Measurements from ENCODE around the gene CGNL1.

DNA sequence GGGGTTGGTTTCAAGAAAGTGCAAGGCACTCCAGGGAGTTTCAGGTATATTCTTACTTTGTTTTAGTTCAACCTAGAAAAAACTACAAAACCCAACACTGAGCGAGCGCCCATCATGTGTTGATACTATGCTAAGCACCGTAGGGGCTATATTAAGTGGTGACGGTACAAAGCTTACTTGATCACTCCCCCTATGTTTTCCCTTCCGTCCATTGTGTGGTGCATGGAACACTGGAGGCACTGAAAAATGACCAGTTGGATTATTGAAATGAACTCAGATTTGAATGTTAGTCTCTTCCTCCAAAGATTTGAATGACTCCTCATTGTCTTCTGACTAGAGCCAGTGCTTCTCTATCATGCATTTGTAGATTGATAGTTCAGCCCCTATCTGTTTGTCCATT is 222.0 kb downstream of the CGNL1 start:
- TF ChIP-seq, protein P1, sequence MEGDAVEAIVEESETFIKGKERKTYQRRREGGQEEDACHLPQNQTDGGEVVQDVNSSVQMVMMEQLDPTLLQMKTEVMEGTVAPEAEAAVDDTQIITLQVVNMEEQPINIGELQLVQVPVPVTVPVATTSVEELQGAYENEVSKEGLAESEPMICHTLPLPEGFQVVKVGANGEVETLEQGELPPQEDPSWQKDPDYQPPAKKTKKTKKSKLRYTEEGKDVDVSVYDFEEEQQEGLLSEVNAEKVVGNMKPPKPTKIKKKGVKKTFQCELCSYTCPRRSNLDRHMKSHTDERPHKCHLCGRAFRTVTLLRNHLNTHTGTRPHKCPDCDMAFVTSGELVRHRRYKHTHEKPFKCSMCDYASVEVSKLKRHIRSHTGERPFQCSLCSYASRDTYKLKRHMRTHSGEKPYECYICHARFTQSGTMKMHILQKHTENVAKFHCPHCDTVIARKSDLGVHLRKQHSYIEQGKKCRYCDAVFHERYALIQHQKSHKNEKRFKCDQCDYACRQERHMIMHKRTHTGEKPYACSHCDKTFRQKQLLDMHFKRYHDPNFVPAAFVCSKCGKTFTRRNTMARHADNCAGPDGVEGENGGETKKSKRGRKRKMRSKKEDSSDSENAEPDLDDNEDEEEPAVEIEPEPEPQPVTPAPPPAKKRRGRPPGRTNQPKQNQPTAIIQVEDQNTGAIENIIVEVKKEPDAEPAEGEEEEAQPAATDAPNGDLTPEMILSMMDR (IDR thresholded peaks at IDR 0.05; ENCODE audit: low read length) = no peak
- no peak for TF ChIP-seq EZH2 (IDR thresholded peaks at IDR 0.05; ENCODE audit: borderline replicate concordance, low read length)
